CD4-positive, alpha-beta T cell treated with Interferon gamma for 1 hour (primary cell): Measurements from ENCODE around the gene CCDC83.
"Not testable (repeated sequence)": the region's sequence is repeated elsewhere in the genome, so short reads cannot be mapped to it uniquely, and the experiment has no call there.

Source experiments
- DNase-seq: peaks from one replicate; pipeline ENCODE4 v3.0.0-alpha.2; 2020

Gene CCDC83

GRCh38 chr11:85889676-85890579 is 34.7 kb downstream of the CCDC83 start:
- DNase-seq: no peak

GRCh38 chr11:85893395-85893794 is 38.2 kb downstream of the CCDC83 start:
- DNase-seq: no peak

- DNase-seq: no peak
Observed at GRCh38 chr11:85896876-85897275, 41.7 kb downstream of the CCDC83 start.

GRCh38 chr11:85898456-85898855 is 43.3 kb downstream of the CCDC83 start:
- DNase-seq: no peak

GRCh38 chr11:85902353-85902752 is 47.2 kb downstream of the CCDC83 start:
- DNase-seq: no peak

GRCh38 chr11:85903406-85903805 is 48.2 kb downstream of the CCDC83 start:
- no peak for DNase-seq

- DNase-seq: no peak
Observed at GRCh38 chr11:85903811-85904210, 48.6 kb downstream of the CCDC83 start.

GRCh38 chr11:85912414-85912813 is 57.2 kb downstream of the CCDC83 start:
- no peak for DNase-seq

GRCh38 chr11:85913513-85913912 is 58.3 kb downstream of the CCDC83 start:
- no peak for DNase-seq

GRCh38 chr11:85914425-85914824 is 59.2 kb downstream of the CCDC83 start:
- no peak for DNase-seq

- DNase-seq: no peak
Observed at GRCh38 chr11:85918910-85919794, 64.0 kb downstream of the CCDC83 start.

GRCh38 chr11:85922367-85922766 is 67.2 kb downstream of the CCDC83 start:
- DNase-seq: no peak

- DNase-seq: no peak
Observed at GRCh38 chr11:85923455-85923854, 68.3 kb downstream of the CCDC83 start.

GRCh38 chr11:85926653-85927214 is 71.6 kb downstream of the CCDC83 start:
- not testable (repeated sequence) for DNase-seq

GRCh38 chr11:85930879-85931366 is 75.7 kb downstream of the CCDC83 start:
- DNase-seq: no peak

- DNase-seq: no peak
Observed at GRCh38 chr11:85934596-85935169, 79.5 kb downstream of the CCDC83 start.

GRCh38 chr11:85935751-85936150 is 80.6 kb downstream of the CCDC83 start:
- DNase-seq: no peak

- no peak for DNase-seq
Observed at GRCh38 chr11:85937835-85938234, 82.7 kb downstream of the CCDC83 start.

GRCh38 chr11:85939099-85940015 is 84.2 kb downstream of the CCDC83 start:
- DNase-seq: no peak

GRCh38 chr11:85941380-85941973 is 86.3 kb downstream of the CCDC83 start:
- DNase-seq: peak; percentile 14

- no peak for DNase-seq
Observed at GRCh38 chr11:85945296-85945695, 90.1 kb downstream of the CCDC83 start.
